Gastroesophageal sphincter (tissue), 4 donors: Measurements from ENCODE around the gene IPO5. TPM values are rescaled to one million over a fixed set of nuclear protein-coding genes. Genes with fewer than 3 reads are reported as not detected.

ENCODE experiments used
- ATAC-seq: fragments of 150-250 bp; one replicate; pipeline ENCODE4 v1.9.1; 2016; ENCODE audit warnings: mild to moderate bottlenecking, moderate library complexity
- H3K27ac ChIP-seq, 4 donors: fragments of 200-600 bp; sonication (generic) in 3 of 4; 1 replicate in 3 of 4; 2 replicates in 1 of 4; pipeline ENCODE4 v1.5.1; 2016 to 2019
- H3K27me3 ChIP-seq: fragments of 200-600 bp; sonication (generic); one replicate; pipeline ENCODE4 v1.5.1; 2019
- H3K36me3 ChIP-seq, 2 donors: fragments of 200-600 bp; sonication (generic); one replicate each; pipeline ENCODE4 v1.5.1; 2019; ENCODE audit warnings: control low read depth in 1 of 2
- H3K4me1 ChIP-seq, 3 donors: fragments of 200-600 bp; sonication (generic); 1 replicate in 2 of 3; 2 replicates in 1 of 3; pipeline ENCODE4 v1.5.1; 2016 to 2019; ENCODE audit warnings: control low read depth in 2 of 3
- H3K4me3 ChIP-seq, 2 donors: fragments of 200-600 bp; sonication (generic); one replicate each; pipeline ENCODE4 v1.5.1; 2019; ENCODE audit warnings: mild to moderate bottlenecking in 1 of 2, moderate library complexity in 1 of 2
- H3K9me3 ChIP-seq, 3 donors: fragments of 200-600 bp; sonication (generic); one replicate each; pipeline ENCODE4 v1.5.1; 2017 to 2019; ENCODE audit warnings: control low read depth in 2 of 3
- CTCF ChIP-seq, 4 experiments: fragments of 200-600 bp in 2 of 4; fragments of 450-650 bp in 2 of 4; sonication (generic) in 1 of 4; IDR thresholded peaks; one replicate each; pipeline ENCODE4 v1.5.1; 2017 to 2019; ENCODE audit warnings: antibody characterized with exemption in 4 of 4, mild to moderate bottlenecking in 2 of 4, moderate library complexity in 2 of 4
- EP300 ChIP-seq: sonication (generic); formaldehyde crosslinking; IDR thresholded peaks from one replicate; pipeline ENCODE4 v1.6.1; 2017; ENCODE audit warnings: antibody characterized with exemption, mild to moderate bottlenecking
- POLR2A ChIP-seq, 2 donors: fragments of 450-650 bp; IDR thresholded peaks; one replicate each; pipeline ENCODE4 v1.6.1; 2017; ENCODE audit warnings: antibody characterized with exemption in 2 of 2, mild to moderate bottlenecking in 2 of 2, moderate library complexity in 1 of 2
- POLR2AphosphoS5 ChIP-seq: sonication (generic); formaldehyde crosslinking; IDR thresholded peaks from one replicate; pipeline ENCODE4 v1.6.1; 2017; ENCODE audit warnings: antibody characterized with exemption
- WGBS, 2 donors: methylation state at CpG; one replicate each; pipeline ENCODE4 v1.1.5; 2018; ENCODE audit warnings: low coverage in 1 of 2; 5-methylcytosine and 5-hydroxymethylcytosine counted together
- total RNA-seq, 4 donors: library from RNA; depleted of rRNA; stranded (reverse); fragments of >200 nt; gene quantifications; one replicate each; pipeline ENCODE4 v1.1.0, GENCODE V29; 2016

The IPO5 gene
- total RNA-seq, 4 donors from 2014 or later = 133 to 155 (median 142) TPM

- Histone ChIP-seq H3K4me1 (peaks cover 0 to 4% (median 0%) of the 10 kb centered on the region in 3 donors), H3K27me3 (no peaks in the 10 kb centered on the region), H3K27ac (no peak overlapping the region), H3K9me3 (no peaks in the 10 kb centered on the region), H3K36me3 (peaks cover 2 to 38% of the 10 kb centered on the region in 2 donors), H3K4me3 (no peak overlapping the region)
- ATAC-seq = no peak
- 74 to 77% methylated on average over 4 to 7 of the region's 7 CpGs for WGBS, 2 donors
- TF ChIP-seq CTCF (IDR thresholded peaks at IDR 0.05) (no peak), POLR2AphosphoS5 (no peak), POLR2A (IDR thresholded peaks at IDR 0.05) (no peak), EP300 (no peak)
Observed at GRCh38 chr13:98025480-98026025, 72.1 kb downstream of the IPO5 start.

DNA sequence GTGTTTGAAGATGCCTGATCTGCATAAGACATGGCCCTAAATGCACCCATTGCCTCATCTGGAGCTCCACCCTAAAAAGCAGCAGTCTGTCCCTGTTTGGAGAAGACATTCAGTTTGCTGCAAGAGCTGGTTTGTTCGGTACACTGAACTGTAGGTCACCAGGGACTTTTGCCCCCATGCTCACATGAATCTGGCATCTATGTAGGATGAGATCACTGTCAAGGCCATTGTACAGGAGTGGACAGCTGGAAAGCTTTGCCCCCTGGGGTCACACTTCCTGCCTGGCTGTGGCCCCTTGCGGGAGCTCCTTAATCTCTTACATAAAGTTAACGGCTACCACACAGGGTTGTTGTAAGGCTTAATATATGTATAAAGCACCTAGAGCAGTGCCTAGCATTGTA, 73.0 kb downstream of the IPO5 start:
- peaks cover 2 to 29% of the 10 kb centered on the region in 2 donors for H3K36me3 ChIP-seq
- no peak overlapping the region for H3K4me3 ChIP-seq
- no peak overlapping the region for H3K27ac ChIP-seq
- WGBS, 2 donors = 25 to 29% methylated on average over 1 to 2 of the region's 3 CpGs
- no peaks in the 10 kb centered on the region for H3K9me3 ChIP-seq
- H3K4me1 ChIP-seq = peaks cover 0 to 4% (median 0%) of the 10 kb centered on the region in 3 donors
- TF ChIP-seq EP300 (no peak), CTCF (IDR thresholded peaks at IDR 0.05) (no peak), POLR2AphosphoS5 (no peak), POLR2A (IDR thresholded peaks at IDR 0.05) (no peak)
- ATAC-seq = no peak
- H3K27me3 ChIP-seq = no peaks in the 10 kb centered on the region

DNA sequence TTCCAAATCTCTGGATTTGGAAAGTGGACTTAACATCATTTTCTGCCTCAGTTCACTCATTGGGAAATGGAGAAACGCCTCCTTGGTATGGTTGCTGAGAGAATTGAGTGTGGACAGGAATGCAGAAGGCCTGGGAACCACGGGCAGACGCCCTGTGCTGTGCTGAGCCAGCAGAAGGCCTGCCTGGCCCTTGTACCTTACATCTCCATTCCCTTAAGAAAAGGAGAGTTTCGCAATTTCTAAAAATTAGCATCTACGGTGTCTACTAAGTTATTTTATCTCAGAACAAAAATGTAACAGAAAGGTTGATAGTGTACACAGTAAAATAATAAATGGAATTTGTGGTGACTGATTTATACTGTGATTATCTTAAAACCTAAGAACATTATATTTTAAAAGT, 78.7 kb downstream of the IPO5 start:
- TF ChIP-seq POLR2AphosphoS5 = no peak
- TF ChIP-seq EP300 = no peak
- no peak for TF ChIP-seq CTCF (IDR thresholded peaks at IDR 0.05)
- TF ChIP-seq POLR2A (IDR thresholded peaks at IDR 0.05) = no peak
- Histone ChIP-seq H3K9me3 (no peaks in the 10 kb centered on the region), H3K27me3 (peaks cover 7% of the 10 kb centered on the region), H3K4me3 (no peak overlapping the region), H3K36me3 (no peaks in the 10 kb centered on the region), H3K27ac (no peak overlapping the region), H3K4me1 (no peaks in the 10 kb centered on the region)
- 90 to 95% methylated on average over 4 to 5 of the region's 5 CpGs for WGBS, 2 donors
- ATAC-seq = no peak

DNA sequence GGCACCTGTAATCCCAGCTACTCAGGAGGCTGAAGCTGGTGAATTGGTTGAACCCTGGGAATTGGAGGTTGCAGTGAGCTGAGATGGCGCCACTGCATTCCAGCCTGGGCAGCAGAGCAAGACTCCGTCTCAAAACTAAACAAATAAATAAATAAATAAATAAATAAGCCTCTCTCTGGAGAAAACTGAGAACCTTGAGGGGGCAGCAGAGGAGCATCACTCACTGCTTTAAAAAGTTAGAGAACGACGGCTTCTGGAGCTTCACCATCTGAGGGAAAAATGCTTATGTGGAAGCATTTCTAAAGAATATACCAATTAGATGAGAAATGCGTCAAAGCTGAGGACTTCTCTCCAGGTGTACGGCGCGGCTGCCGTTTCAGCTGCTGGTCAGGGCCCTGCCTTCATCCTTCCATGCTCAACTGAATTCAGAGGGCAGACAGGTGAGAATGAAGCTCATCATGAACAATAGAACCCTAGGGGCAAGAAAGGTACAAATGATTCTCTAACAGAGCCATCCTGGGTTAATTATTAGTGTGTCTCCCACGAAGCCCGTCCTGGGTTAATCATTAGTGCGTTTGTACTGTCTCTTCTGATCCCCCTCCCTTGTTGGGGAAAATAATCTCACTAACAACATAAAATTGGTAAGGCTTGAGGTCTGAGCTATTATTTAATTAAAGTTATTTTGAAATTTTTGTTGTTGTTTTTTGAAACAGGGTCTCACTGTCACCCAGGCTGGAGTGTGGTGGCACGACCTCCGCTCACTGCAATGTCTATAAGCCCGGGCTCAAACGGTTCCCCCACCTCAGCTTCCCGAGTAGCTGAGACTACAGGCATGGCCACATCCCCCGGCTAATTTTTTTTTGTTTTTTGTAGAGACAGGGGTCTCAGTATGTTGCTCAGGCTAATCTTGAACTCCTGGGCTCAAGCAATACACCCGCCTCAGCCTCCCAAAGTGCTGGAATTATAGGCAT, 80.1 kb downstream of the IPO5 start:
- no peak for TF ChIP-seq POLR2AphosphoS5
- no peak for TF ChIP-seq POLR2A (IDR thresholded peaks at IDR 0.05)
- TF ChIP-seq CTCF (IDR thresholded peaks at IDR 0.05) = peak in 1 of 4 experiments; percentile 33
- no peak for TF ChIP-seq EP300
- Histone ChIP-seq H3K4me3 (no peak overlapping the region), H3K36me3 (no peaks in the 10 kb centered on the region), H3K27me3 (peaks cover 7% of the 10 kb centered on the region), H3K9me3 (no peaks in the 10 kb centered on the region), H3K4me1 (no peaks in the 10 kb centered on the region), H3K27ac (no peak overlapping the region)
- ATAC-seq = no peak
- WGBS, 2 donors = 58 to 63% methylated on average over 13 to 17 of the region's 19 CpGs
